Retinal pigment epithelial cell (primary cell): ENCODE results near the gene VIPR1.

ENCODE experiments used
- DNase-seq: peaks from one replicate; pipeline ENCODE4 v3.0.0-alpha.2; 2010; ENCODE audit warnings: low read depth
- H3K4me3 ChIP-seq: 2 replicates; pipeline ENCODE4 v1.5.1; 2011; ENCODE audit warnings: mild to moderate bottlenecking, low read length, control low read depth, moderate library complexity
- CTCF ChIP-seq: conservative IDR thresholded peaks from 2 replicates; pipeline ENCODE4 v1.5.1; 2011; ENCODE audit warnings: low read depth, low read length, control low read depth, inconsistent platforms

The VIPR1 gene

GRCh38 chr3:42505128-42505848 lies 2.8 kb downstream of the VIPR1 start:
- no peak for TF ChIP-seq CTCF
- no peak for DNase-seq
- no peak overlapping the region for H3K4me3 ChIP-seq

- TF ChIP-seq CTCF, result no peak
- no peak overlapping the region for H3K4me3 ChIP-seq
- DNase-seq, result no peak
These were observed 3.5 kb downstream of the VIPR1 start for GRCh38 chr3:42505849-42506410.

DNA sequence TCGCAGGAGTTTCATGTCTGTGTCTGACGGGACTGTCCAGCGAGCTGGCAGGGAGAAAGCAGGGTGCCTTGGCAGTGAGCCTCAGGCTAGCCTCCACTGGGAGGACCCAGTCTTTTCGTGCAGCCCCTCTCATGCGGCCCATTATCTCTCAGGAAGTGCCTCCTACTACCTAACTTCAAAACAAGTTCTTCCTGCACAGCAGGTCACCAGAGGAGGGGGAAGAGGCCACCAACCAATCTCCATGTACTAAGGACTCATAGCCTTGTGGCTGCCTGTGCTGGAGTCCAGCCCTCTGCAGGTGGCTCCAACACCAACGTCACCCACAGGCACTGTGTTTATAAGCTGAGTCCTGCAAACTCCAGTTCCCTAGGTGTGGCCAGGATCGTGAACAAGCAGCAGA lies 4.8 kb downstream of the VIPR1 start:
- TF ChIP-seq CTCF, result no peak
- DNase-seq, result no peak
- no peak overlapping the region for H3K4me3 ChIP-seq

GRCh38 chr3:42507761-42508335 lies 5.4 kb downstream of the VIPR1 start:
- DNase-seq, result no peak
- TF ChIP-seq CTCF, result no peak
- H3K4me3 ChIP-seq, result no peak overlapping the region

DNA sequence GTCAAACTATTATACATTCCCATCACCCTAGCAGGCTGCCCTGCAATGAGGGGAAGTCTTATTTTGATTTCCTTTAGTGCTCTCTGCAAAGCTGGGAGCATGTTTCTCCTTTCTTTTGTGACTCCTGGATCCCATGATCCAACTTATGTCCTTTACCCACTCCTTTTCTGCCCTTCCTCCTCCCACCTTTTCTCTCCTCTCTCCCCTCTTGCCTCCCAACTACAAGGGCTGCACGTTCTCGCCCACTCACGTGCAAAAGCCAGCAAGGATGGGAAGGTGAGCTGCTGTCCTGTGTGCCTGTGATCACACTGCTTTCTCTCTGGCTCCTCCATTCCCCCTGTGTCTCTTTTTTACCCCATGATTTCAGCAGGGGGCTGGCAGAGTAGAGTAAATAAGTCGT lies 6.1 kb downstream of the VIPR1 start:
- no peak for DNase-seq
- TF ChIP-seq CTCF, result no peak

DNA sequence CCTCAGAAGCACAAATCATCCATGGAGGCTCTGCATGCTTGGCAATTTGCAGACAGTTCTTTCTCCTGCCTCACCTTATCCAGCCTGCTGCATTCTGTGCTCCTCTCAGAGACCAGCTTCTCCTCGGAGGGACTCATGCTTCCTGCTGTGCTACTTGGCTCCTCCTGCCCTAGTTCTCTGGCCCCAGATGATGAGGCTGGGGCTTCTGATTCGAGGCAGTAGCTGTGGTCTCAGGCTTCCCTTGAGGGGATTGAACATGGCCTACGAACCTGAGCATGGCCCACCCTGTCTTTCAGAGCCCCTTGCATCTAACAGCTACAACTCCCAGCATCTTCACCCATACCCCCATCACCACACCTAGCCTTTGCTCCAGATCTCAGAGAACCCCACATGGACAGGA lies 6.7 kb downstream of the VIPR1 start:
- DNase-seq, result no peak
- no peak for TF ChIP-seq CTCF
- no peak overlapping the region for H3K4me3 ChIP-seq

More for the DNA sequence above, 6.1 kb downstream of the VIPR1 start:
- no peak overlapping the region for H3K4me3 ChIP-seq

- no peak for TF ChIP-seq CTCF
- no peak for DNase-seq
- no peak overlapping the region for H3K4me3 ChIP-seq
These were observed 7.9 kb downstream of the VIPR1 start for GRCh38 chr3:42510325-42510724.
